IPS DF 6.9 (cell line): ENCODE measurements around the gene SIVA1.

Experiments
- DNase-seq: peaks from one replicate; pipeline ENCODE4 v3.0.0-alpha.2; 2013; ENCODE audit warnings: low read depth, low spot score
- H3K27ac ChIP-seq: one replicate; pipeline ENCODE4 v1.5.1; 2013; ENCODE audit warnings: low read length, control low read depth
- H3K27me3 ChIP-seq: 2 replicates; pipeline ENCODE4 v1.6.1; 2013; ENCODE audit warnings: mild to moderate bottlenecking, low read length; ENCODE audit not compliant: control insufficient read depth, insufficient read depth
- H3K36me3 ChIP-seq: 2 replicates; pipeline ENCODE4 v1.6.1; 2013; ENCODE audit warnings: low read length; ENCODE audit not compliant: control insufficient read depth, insufficient read depth
- H3K4me1 ChIP-seq: 2 replicates; pipeline ENCODE4 v1.6.1; 2013; ENCODE audit warnings: low read length; ENCODE audit not compliant: control insufficient read depth, insufficient read depth
- H3K4me3 ChIP-seq: 2 replicates; pipeline ENCODE4 v1.5.1; 2013; ENCODE audit warnings: mild to moderate bottlenecking, low read length
- H3K9me3 ChIP-seq: 2 replicates; pipeline ENCODE4 v1.6.1; 2013; ENCODE audit warnings: low read length, inconsistent platforms; ENCODE audit not compliant: control insufficient read depth, insufficient read depth
- WGBS: extraction: QIAGEN DNeasy Blood & Tissue Kit; methylation state at CpG from one replicate; pipeline ENCODE4 v1.1.7; 2013; ENCODE audit warnings: mixed read lengths, missing lambda C conversion rate; ENCODE audit not compliant: insufficient read length, insufficient coverage; 5-methylcytosine and 5-hydroxymethylcytosine counted together

SIVA1 gene

DNA sequence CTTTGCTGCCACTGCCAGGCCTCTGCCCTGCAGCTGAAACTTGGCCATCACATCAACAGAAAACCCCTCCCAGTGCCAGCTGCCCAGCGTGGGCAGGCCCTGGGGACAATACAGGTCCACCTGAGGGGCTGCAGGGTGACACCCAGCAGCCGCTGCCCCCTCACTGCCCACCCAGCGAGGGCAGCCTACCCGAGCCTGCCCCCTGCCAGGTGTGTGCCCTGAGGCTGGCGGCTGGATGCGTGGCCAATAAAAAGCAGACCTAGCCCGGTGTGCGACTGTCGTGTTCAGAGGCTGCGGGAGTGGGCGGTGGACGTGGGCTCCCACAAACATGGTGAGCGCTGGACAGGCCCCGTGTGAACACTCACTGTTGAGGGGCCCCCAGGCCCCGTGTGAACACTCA lies 33.6 kb upstream of the SIVA1 start:
- DNase-seq = no peak
- peaks cover 10% of the 10 kb centered on the region; the same call in 1 of the 2 replicates for H3K36me3 ChIP-seq
- H3K4me3 ChIP-seq = no peak overlapping the region
- no peaks in the 10 kb centered on the region for H3K27me3 ChIP-seq
- no CpG with 5 or more reads among the region's 15 CpGs for WGBS
- H3K9me3 ChIP-seq = no peaks in the 10 kb centered on the region
- H3K4me1 ChIP-seq = peaks cover 4% of the 10 kb centered on the region
- H3K27ac ChIP-seq = no peak overlapping the region

- no peak overlapping the region for H3K27ac ChIP-seq
- WGBS = no CpG with 5 or more reads among the region's 18 CpGs
- no peaks in the 10 kb centered on the region for H3K9me3 ChIP-seq
- no peaks in the 10 kb centered on the region for H3K27me3 ChIP-seq
- H3K4me1 ChIP-seq = peaks cover 7% of the 10 kb centered on the region
- no peak for DNase-seq
- H3K36me3 ChIP-seq = no peaks in the 10 kb centered on the region; the same call in 1 of the 2 replicates
- H3K4me3 ChIP-seq = no peak overlapping the region
Observed at GRCh38 chr14:104721505-104722431, 31.2 kb upstream of the SIVA1 start.

DNA sequence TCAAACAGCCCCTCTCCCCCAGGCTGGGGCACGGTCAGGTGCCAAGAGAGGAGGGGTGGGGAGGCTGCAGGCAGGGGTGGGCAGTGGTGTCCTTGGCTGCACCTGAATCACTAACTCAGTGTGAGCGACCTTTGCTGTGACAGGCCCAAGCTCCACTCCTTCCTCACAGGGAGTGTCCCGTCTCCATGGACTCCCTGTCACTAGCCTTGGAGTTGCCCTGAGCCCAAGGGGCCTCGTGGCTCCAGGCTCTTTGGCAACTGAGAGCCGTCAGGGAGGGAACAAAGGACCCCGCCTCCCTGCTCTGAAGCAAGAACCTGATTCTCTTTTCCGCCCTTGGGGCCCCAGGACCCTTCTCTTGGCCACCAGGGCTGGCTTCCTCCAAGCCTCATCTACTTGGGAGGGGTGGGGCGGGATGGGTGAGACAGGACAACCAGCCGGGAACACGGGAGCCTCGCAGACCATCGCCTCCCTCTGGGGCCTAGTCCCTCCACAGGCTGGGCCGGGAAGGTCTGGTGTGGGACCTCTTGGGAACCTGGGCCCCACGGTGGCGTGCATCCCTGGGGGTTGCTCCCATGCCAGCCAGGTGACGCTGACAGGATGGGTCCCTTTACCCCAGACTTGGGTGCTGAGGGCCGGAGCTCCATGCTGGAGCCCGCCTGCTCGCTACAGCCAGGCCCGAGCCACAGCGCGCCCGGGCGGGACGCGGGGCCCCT lies 29.9 kb upstream of the SIVA1 start:
- Histone ChIP-seq H3K4me1 (peaks cover 7% of the 10 kb centered on the region), H3K27ac (no peak overlapping the region), H3K9me3 (no peaks in the 10 kb centered on the region), H3K4me3 (peak overlapping the region; percentile 7; the same call in 1 of the 2 replicates), H3K36me3 (no peaks in the 10 kb centered on the region; the same call in 1 of the 2 replicates), H3K27me3 (no peaks in the 10 kb centered on the region)
- no peak for DNase-seq
- no CpG with 5 or more reads among the region's 26 CpGs for WGBS

DNA sequence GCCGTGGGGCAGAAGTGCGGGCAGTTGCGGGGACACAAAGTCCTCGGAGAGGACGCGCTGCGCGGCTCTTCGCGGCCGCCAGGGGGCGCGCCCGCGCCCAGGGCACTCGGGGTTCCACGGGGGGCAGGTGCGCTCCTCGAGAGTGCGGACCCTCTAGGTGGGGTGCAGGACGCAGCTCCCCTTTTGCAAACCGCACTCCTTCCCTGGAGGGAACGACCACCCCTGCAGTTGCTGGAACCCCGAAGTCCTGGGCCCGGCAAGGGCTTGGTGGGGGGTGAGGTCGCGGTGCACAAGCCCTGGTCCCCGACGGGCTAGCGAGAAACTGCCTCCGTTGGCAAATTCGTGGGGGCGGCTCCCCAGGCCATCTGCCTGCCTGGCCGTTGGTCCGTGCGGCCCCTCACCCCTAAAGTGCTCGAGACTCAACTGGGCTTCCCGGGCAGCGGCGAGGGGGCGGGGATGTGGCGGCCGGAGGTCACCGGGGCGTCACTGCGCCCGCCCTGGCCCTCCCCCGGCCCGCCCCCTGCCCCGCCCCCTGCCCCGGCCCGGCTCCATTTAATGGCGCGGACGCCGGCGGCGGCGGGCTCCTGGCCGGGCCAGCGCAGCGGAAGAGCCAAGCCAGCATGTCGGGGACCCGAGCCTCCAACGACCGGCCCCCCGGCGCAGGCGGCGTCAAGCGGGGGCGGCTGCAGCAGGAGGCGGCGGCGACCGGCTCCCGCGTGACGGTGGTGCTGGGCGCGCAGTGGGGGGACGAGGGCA lies 29.1 kb upstream of the SIVA1 start, which contains the start of gene ADSS1:
Gene ADSS1, plus strand, starts transcription at position 579 of the 756 bp plus-strand sequence. Its CDS starts 42 bp downstream, at position 621.
- Histone ChIP-seq H3K4me3 (peak within 1 kb of the TSS; percentile 91; the same call in 1 of the 2 replicates), H3K9me3 (no peaks in the 10 kb centered on the region), H3K4me1 (peaks cover 7% of the 10 kb centered on the region), H3K36me3 (no peaks in the 10 kb centered on the region; the same call in 1 of the 2 replicates), H3K27me3 (no peaks in the 10 kb centered on the region), H3K27ac (no peak within 1 kb of the TSS)
- no peak for DNase-seq
- WGBS = no CpG with 5 or more reads among the region's 82 CpGs

GRCh38 chr14:104724407-104724980 lies 28.5 kb upstream of the SIVA1 start:
- Histone ChIP-seq H3K4me1 (peaks cover 7% of the 10 kb centered on the region), H3K27ac (no peak overlapping the region), H3K36me3 (no peaks in the 10 kb centered on the region; the same call in 1 of the 2 replicates), H3K9me3 (no peaks in the 10 kb centered on the region), H3K4me3 (peak overlapping the region; percentile 91; the same call in 1 of the 2 replicates), H3K27me3 (no peaks in the 10 kb centered on the region)
- WGBS = no CpG with 5 or more reads among the region's 27 CpGs
- DNase-seq = no peak

DNA sequence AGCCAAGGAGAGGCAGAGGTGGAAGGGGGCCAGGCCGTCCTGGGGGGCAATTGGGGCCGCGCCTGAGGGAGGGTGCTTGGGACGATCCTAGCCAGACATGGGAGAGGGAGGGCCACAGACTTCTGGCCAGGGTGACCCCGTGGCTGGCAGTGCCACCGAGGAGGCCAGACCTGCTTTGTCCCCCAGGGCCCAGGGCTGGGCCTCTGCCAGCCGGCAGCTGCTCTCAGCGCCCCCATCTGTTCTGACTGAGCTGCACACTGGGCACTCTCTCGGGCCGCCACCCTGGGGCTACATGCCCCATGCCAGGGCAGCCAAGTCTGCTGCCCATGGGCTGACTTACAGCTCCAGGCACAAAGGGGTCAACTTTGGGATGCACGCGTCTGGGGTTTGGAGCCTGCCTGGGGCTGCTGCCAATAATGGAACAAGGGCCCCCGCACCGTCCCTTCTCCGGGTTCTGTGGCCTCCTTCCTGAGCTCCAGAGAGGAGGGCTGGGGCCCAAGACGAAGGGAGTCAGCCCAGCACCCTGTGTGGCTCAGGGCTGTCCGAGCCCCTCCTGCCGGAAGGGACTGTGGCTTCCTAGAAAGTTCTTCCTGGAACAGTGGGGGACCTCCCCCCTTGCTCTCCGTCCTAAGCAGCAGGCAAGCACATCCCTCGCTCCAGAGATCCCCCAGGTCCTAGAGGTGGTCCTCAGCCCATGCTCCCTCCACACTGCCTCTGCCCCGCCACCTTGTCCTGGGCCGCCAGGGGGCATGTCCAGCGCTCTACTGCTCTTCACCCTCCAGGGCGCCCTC lies 27.8 kb upstream of the SIVA1 start:
- H3K36me3 ChIP-seq = no peaks in the 10 kb centered on the region; the same call in 1 of the 2 replicates
- H3K4me1 ChIP-seq = peaks cover 7% of the 10 kb centered on the region
- no CpG with 5 or more reads among the region's 24 CpGs for WGBS
- peak overlapping the region; percentile 91; the same call in 1 of the 2 replicates for H3K4me3 ChIP-seq
- DNase-seq = no peak
- H3K27ac ChIP-seq = no peak overlapping the region
- no peaks in the 10 kb centered on the region for H3K27me3 ChIP-seq
- H3K9me3 ChIP-seq = no peaks in the 10 kb centered on the region

- WGBS = no CpG with 5 or more reads among the region's 25 CpGs
- no peaks in the 10 kb centered on the region for H3K27me3 ChIP-seq
- no peak overlapping the region for H3K27ac ChIP-seq
- DNase-seq = no peak
- no peak overlapping the region for H3K4me3 ChIP-seq
- peaks cover 7% of the 10 kb centered on the region for H3K4me1 ChIP-seq
- no peaks in the 10 kb centered on the region for H3K9me3 ChIP-seq
- H3K36me3 ChIP-seq = no peaks in the 10 kb centered on the region; the same call in 1 of the 2 replicates
Observed at GRCh38 chr14:104725772-104726548, 27.0 kb upstream of the SIVA1 start.

GRCh38 chr14:104726600-104727451 lies 26.1 kb upstream of the SIVA1 start:
- no peaks in the 10 kb centered on the region; the same call in 1 of the 2 replicates for H3K36me3 ChIP-seq
- no peak for DNase-seq
- no peak overlapping the region for H3K4me3 ChIP-seq
- peaks cover 7% of the 10 kb centered on the region for H3K4me1 ChIP-seq
- no peaks in the 10 kb centered on the region for H3K9me3 ChIP-seq
- H3K27me3 ChIP-seq = no peaks in the 10 kb centered on the region
- WGBS = no CpG with 5 or more reads among the region's 21 CpGs
- H3K27ac ChIP-seq = no peak overlapping the region
